Measurements from ENCODE around the gene VANGL2.

Gene VANGL2

DNA sequence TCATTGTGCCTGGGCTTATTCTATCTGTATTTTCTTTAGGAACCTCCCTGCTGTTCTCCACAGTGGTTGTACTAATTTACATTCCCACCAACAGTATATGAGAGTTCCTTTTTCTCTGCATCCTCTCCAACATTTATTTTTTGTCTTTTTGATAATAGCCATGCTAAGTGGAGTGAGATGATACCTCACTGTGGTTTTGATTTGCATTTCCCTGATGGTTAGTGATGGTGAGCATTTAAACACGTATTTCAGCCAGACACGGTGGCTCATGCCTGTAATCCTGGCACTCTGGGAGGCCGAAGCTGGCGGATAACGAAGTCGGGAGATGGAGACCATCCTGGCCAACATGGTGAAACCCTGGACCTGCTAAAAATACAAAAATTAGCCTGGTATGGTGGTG is 64.8 kb downstream of the VANGL2 start:
- no peak for FAIRE-seq

DNA sequence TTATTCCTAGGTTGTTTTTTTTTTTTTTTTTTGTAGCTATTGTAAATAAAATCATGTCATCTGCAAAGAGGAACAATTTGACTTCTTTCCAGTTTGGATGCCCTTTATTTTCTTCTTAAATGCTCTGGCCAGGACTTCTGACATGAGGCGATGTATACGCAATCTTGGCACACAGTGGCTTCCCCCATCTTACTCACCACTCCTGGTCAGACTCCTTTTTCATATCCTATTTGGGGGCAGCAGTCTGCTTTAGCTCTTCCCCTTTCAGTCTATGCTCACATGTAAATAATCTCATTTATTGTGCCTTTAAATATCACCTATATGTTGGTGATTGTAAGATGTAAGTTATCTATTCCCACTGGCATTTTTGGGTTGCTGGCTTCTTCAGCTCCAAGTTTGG is 66.6 kb downstream of the VANGL2 start:
- no peak for FAIRE-seq

- peak; percentile 63 for FAIRE-seq
These were observed 67.2 kb downstream of the VANGL2 start for GRCh38 chr1:160467576-160467975.

- no peak for FAIRE-seq
These were observed 70.9 kb downstream of the VANGL2 start for GRCh38 chr1:160471253-160471652.

DNA sequence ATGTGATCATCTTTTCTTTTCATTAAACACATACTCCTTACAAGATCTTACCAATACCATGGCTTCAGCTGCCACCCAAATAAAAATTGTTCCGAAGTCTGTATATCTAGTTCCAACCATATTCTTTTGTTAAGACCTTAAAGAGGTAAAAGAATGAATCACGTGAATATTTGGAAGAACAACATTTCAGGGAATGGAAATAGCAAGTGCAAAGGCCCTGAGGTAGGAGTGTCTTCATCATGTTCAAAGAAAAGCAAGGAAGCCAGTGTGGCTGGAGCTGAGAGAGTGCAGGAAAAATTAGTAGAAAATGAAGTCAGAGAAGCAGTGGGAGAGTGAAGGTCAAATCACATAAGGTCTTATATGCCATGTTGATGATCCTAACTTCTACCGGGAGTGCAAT is 71.7 kb downstream of the VANGL2 start:
- no peak for FAIRE-seq

DNA sequence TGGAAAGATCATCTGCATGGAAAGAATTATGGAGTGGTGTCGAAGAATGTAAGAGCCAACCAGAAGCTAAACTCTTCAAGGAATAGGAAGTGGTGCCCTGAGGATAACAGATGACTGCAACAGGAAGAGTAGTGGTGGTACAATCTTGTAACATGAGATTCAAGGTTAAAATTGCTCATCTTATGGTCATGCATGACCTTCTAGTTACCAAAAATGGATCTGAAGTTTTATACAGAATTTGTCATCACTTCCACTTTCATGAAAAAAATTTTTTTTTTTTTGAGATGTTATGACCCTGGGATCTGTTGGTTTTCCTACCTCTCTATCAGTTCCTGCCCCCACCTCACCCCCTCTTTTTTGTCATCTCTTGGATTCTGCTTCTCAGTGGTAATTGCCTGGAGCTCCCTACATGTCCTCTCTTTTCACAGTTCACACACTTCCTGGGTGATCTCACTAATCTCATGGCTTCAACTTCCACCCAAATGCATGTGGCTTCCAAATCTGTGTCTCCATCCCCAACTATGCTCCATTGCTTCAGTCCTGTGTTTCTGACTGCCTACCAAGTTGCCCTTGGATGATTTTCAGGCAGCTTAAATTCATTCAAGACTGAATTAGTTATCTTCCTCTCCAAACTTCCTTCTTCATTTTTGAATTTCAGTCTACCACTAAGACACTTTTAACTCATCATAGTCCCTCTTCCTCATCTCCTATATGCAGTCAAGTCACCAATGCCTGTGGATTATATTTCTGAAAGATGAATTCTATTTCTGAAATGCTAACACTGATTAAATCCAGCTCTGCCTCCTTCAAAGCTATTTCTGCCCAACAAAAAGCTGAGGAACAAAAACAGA is 74.3 kb downstream of the VANGL2 start:
- no peak for FAIRE-seq
